ENCODE results near the gene ITGA1. TPM values are rescaled to one million over a fixed set of nuclear protein-coding genes. Genes with fewer than 3 reads are reported as not detected.
"Not testable (repeated sequence)": the region's sequence is repeated elsewhere in the genome, so short reads cannot be mapped to it uniquely, and the experiment has no call there.

Gene ITGA1
- total RNA-seq, 1 donor from 2014 or later = 42.7 TPM

- DNase-seq (ENCODE audit: extremely low spot score in 2 of 2) = no peak
- no peak overlapping the region for H3K4me3 ChIP-seq
- intact Hi-C loops (cut with DNase I) = no loop called here
These were observed 168.3 kb downstream of the ITGA1 start for GRCh38 chr5:52956014-52956413.

DNA sequence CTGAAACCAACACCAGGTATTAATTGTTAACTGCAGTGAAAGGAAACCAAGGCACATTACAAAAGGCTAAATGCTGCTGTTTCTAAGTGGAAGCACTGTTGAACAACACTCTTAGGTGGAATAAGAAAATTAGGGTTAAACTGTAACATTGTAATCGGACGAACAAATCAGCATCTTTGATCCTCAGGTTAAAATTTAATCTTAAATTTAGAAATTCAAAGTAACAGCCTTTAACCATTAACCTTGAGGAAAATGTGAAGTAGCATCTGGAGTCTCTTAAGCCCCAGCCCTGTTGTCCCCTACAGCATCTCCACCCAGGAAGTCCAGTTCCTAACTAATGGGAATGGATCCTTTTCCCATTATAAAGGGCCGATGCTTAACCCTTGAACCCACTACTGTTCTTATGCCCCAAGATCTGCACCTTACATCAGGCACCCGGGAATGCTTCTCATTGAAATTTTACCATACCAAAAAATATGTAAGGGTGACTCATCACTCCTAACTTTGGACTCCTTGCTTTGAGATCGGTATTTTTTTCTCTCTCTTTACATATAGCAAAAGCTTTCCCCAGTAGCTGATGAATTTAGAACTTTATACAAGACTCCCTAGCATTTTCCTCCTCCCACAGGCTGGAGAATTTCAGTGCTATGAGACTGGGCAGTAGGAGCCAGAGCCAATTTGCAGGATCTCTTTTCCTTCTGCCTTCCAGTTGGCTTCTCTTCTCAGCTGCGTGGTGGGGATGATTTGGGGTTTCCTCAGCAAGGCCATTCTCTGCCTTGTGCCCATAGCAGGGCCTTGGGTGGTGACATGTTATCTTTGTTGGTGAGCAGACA, 169.4 kb downstream of the ITGA1 start:
- no peak for TF ChIP-seq POLR2A (IDR thresholded peaks at IDR 0.05)
- no peak for TF ChIP-seq POLR2AphosphoS5 (IDR thresholded peaks at IDR 0.05; ENCODE audit: insufficient read depth in 1 of 2, low read depth in 1 of 2)
- no peak for TF ChIP-seq CTCF (IDR thresholded peaks at IDR 0.05)
- H3K36me3 ChIP-seq = no peaks in the 10 kb centered on the region
- H3K27ac ChIP-seq = no peak overlapping the region
- H3K4me3 ChIP-seq = no peak overlapping the region
- no peak for DNase-seq (ENCODE audit: extremely low spot score in 2 of 2)
- no peaks in the 10 kb centered on the region for H3K4me1 ChIP-seq
- intact Hi-C loops (cut with DNase I) = no loop called here
- no peaks in the 10 kb centered on the region for H3K9me3 ChIP-seq
- H3K27me3 ChIP-seq = no peaks in the 10 kb centered on the region

More at GRCh38 chr5:52956014-52956413, 168.3 kb downstream of the ITGA1 start:
- H3K36me3 ChIP-seq = no peaks in the 10 kb centered on the region
- no peak overlapping the region for H3K27ac ChIP-seq
- H3K9me3 ChIP-seq = no peaks in the 10 kb centered on the region
- no peaks in the 10 kb centered on the region for H3K4me1 ChIP-seq
- TF ChIP-seq POLR2A (IDR thresholded peaks at IDR 0.05) = no peak
- no peak for TF ChIP-seq CTCF (IDR thresholded peaks at IDR 0.05)
- TF ChIP-seq POLR2AphosphoS5 (IDR thresholded peaks at IDR 0.05; ENCODE audit: insufficient read depth in 1 of 2, low read depth in 1 of 2) = no peak
- no peaks in the 10 kb centered on the region for H3K27me3 ChIP-seq

GRCh38 chr5:52961274-52961681, 173.6 kb downstream of the ITGA1 start:
- no peaks in the 10 kb centered on the region for H3K4me1 ChIP-seq
- H3K27ac ChIP-seq = no peak overlapping the region
- H3K27me3 ChIP-seq = no peaks in the 10 kb centered on the region
- no peak overlapping the region for H3K4me3 ChIP-seq
- H3K36me3 ChIP-seq = no peaks in the 10 kb centered on the region
- TF ChIP-seq POLR2AphosphoS5 (IDR thresholded peaks at IDR 0.05; ENCODE audit: insufficient read depth in 1 of 2, low read depth in 1 of 2) (no peak), POLR2A (IDR thresholded peaks at IDR 0.05) (no peak), CTCF (IDR thresholded peaks at IDR 0.05) (no peak)
- no peaks in the 10 kb centered on the region for H3K9me3 ChIP-seq
- no peak for DNase-seq (ENCODE audit: extremely low spot score in 2 of 2)
- intact Hi-C loops (cut with DNase I) = no loop called here

- TF ChIP-seq CTCF (IDR thresholded peaks at IDR 0.05) (no peak), POLR2A (IDR thresholded peaks at IDR 0.05) (no peak), POLR2AphosphoS5 (IDR thresholded peaks at IDR 0.05; ENCODE audit: insufficient read depth in 1 of 2, low read depth in 1 of 2) (no peak)
- Histone ChIP-seq H3K27ac (no peak overlapping the region), H3K4me1 (no peaks in the 10 kb centered on the region), H3K9me3 (no peaks in the 10 kb centered on the region), H3K4me3 (no peak overlapping the region), H3K36me3 (no peaks in the 10 kb centered on the region), H3K27me3 (no peaks in the 10 kb centered on the region)
- no peak for DNase-seq (ENCODE audit: extremely low spot score in 2 of 2)
- intact Hi-C loops (cut with DNase I) = no loop called here
These were observed 175.9 kb downstream of the ITGA1 start for GRCh38 chr5:52963636-52964035.

GRCh38 chr5:52964138-52964537, 176.4 kb downstream of the ITGA1 start:
- H3K27me3 ChIP-seq = no peaks in the 10 kb centered on the region
- no peak for DNase-seq (ENCODE audit: extremely low spot score in 2 of 2)
- H3K9me3 ChIP-seq = no peaks in the 10 kb centered on the region
- TF ChIP-seq CTCF (IDR thresholded peaks at IDR 0.05) = no peak
- no peak overlapping the region for H3K27ac ChIP-seq
- H3K36me3 ChIP-seq = no peaks in the 10 kb centered on the region
- H3K4me3 ChIP-seq = no peak overlapping the region
- intact Hi-C loops (cut with DNase I) = no loop called here
- no peaks in the 10 kb centered on the region for H3K4me1 ChIP-seq

GRCh38 chr5:52976157-52976556, 188.4 kb downstream of the ITGA1 start:
- H3K4me1 ChIP-seq; H3K4me3 ChIP-seq; H3K27me3 ChIP-seq; intact Hi-C loops (cut with DNase I); DNase-seq (ENCODE audit: extremely low spot score in 2 of 2); H3K9me3 ChIP-seq; H3K36me3 ChIP-seq; H3K27ac ChIP-seq: not testable (repeated sequence)

Measured in vagina (tissue), 2 donors.